Measurements from ENCODE around the gene MASP1.

Gene MASP1

GRCh38 chr3:187288131-187288854, 3.2 kb downstream of the MASP1 start:
- no peaks in the 10 kb centered on the region for H4K20me1 ChIP-seq
- no peaks in the 10 kb centered on the region for H3K9me3 ChIP-seq (replicated peaks in 1 of 11)
- no peaks in the 10 kb centered on the region for H3K36me3 ChIP-seq
- H3K9ac ChIP-seq: no peak overlapping the region
- no peaks in the 10 kb centered on the region for H3K27me3 ChIP-seq
- H3K27ac ChIP-seq: no peak overlapping the region
- peaks cover 0 to 11% (median 0%) of the 10 kb centered on the region in 10 experiments; a peak in 5 of 20 replicates for H3K4me1 ChIP-seq
- no peak overlapping the region for H3K4me3 ChIP-seq
- H3K4me2 ChIP-seq: peak overlapping the region in 3 of 11 experiments; percentile 21 to 54 (median 40); a peak in 5 of 22 replicates
- TF ChIP-seq Cebpa-rat (IDR thresholded peaks at IDR 0.05): no peak

- no peaks in the 10 kb centered on the region for H3K27me3 ChIP-seq
- H3K9ac ChIP-seq: no peak overlapping the region
- no peak overlapping the region for H3K4me2 ChIP-seq
Observed at GRCh38 chr3:187287256-187287655, 4.3 kb downstream of the MASP1 start.

GRCh38 chr3:187286467-187287059, 5.0 kb downstream of the MASP1 start:
- Histone ChIP-seq H3K27me3 (no peaks in the 10 kb centered on the region), H3K9me3 (replicated peaks in 1 of 11) (no peaks in the 10 kb centered on the region), H3K27ac (no peak overlapping the region), H3K9ac (no peak overlapping the region), H3K4me2 (no peak overlapping the region), H3K4me3 (no peak overlapping the region), H4K20me1 (no peaks in the 10 kb centered on the region), H3K36me3 (no peaks in the 10 kb centered on the region), H3K4me1 (peaks cover 0 to 13% (median 9%) of the 10 kb centered on the region in 10 experiments; a peak in 14 of 20 replicates)
- TF ChIP-seq Cebpa-rat (IDR thresholded peaks at IDR 0.05): no peak; a peak in 1 of 22 replicates

More at GRCh38 chr3:187287256-187287655, 4.3 kb downstream of the MASP1 start:
- no peak overlapping the region for H3K27ac ChIP-seq
- H3K4me3 ChIP-seq: no peak overlapping the region
- H3K36me3 ChIP-seq: no peaks in the 10 kb centered on the region
- peaks cover 0 to 11% (median 7%) of the 10 kb centered on the region in 10 experiments; a peak in 14 of 20 replicates for H3K4me1 ChIP-seq
- H4K20me1 ChIP-seq: no peaks in the 10 kb centered on the region
- TF ChIP-seq Cebpa-rat (IDR thresholded peaks at IDR 0.05): no peak
- no peaks in the 10 kb centered on the region for H3K9me3 ChIP-seq (replicated peaks in 1 of 11)

GRCh38 chr3:187281191-187281714, 10.3 kb downstream of the MASP1 start:
- no peaks in the 10 kb centered on the region for H3K27me3 ChIP-seq
- H3K4me1 ChIP-seq: peaks cover 0 to 13% (median 8%) of the 10 kb centered on the region in 10 experiments; a peak in 9 of 20 replicates
- no peak overlapping the region for H3K4me3 ChIP-seq
- H3K27ac ChIP-seq: no peak overlapping the region
- no peak overlapping the region for H3K9ac ChIP-seq
- no peak for TF ChIP-seq Cebpa-rat (IDR thresholded peaks at IDR 0.05)
- H3K36me3 ChIP-seq: no peaks in the 10 kb centered on the region
- no peaks in the 10 kb centered on the region for H3K9me3 ChIP-seq (replicated peaks in 1 of 11)
- H3K4me2 ChIP-seq: no peak overlapping the region
- H4K20me1 ChIP-seq: no peaks in the 10 kb centered on the region

- Histone ChIP-seq H3K9me3 (replicated peaks in 1 of 11) (no peaks in the 10 kb centered on the region), H3K27ac (no peak overlapping the region), H3K4me2 (no peak overlapping the region), H3K4me3 (no peak overlapping the region), H3K9ac (no peak overlapping the region), H3K36me3 (no peaks in the 10 kb centered on the region), H3K27me3 (no peaks in the 10 kb centered on the region), H3K4me1 (peaks cover 0 to 13% (median 8%) of the 10 kb centered on the region in 10 experiments; a peak in 9 of 20 replicates), H4K20me1 (no peaks in the 10 kb centered on the region)
- no peak for TF ChIP-seq Cebpa-rat (IDR thresholded peaks at IDR 0.05)
Observed at GRCh38 chr3:187280644-187281043, 10.9 kb downstream of the MASP1 start.

GRCh38 chr3:187277129-187277462, 14.4 kb downstream of the MASP1 start:
- no peaks in the 10 kb centered on the region for H3K27me3 ChIP-seq
- no peak overlapping the region for H3K4me2 ChIP-seq
- no peaks in the 10 kb centered on the region for H4K20me1 ChIP-seq
- H3K27ac ChIP-seq: no peak overlapping the region
- H3K9ac ChIP-seq: no peak overlapping the region
- H3K9me3 ChIP-seq (replicated peaks in 1 of 11): no peaks in the 10 kb centered on the region
- H3K36me3 ChIP-seq: no peaks in the 10 kb centered on the region
- TF ChIP-seq Cebpa-rat (IDR thresholded peaks at IDR 0.05): no peak
- H3K4me1 ChIP-seq: peaks cover 0 to 4% (median under 1%) of the 10 kb centered on the region in 10 experiments; a peak in 5 of 20 replicates
- H3K4me3 ChIP-seq: no peak overlapping the region

- TF ChIP-seq Cebpa-rat (IDR thresholded peaks at IDR 0.05): no peak
- Histone ChIP-seq H3K4me3 (no peak overlapping the region), H3K36me3 (no peaks in the 10 kb centered on the region), H3K4me2 (no peak overlapping the region), H3K27me3 (no peaks in the 10 kb centered on the region), H3K4me1 (no peaks in the 10 kb centered on the region), H3K27ac (no peak overlapping the region), H3K9me3 (replicated peaks in 1 of 11) (no peaks in the 10 kb centered on the region), H3K9ac (no peak overlapping the region), H4K20me1 (no peaks in the 10 kb centered on the region)
Observed at GRCh38 chr3:187276397-187277128, 15.0 kb downstream of the MASP1 start.

GRCh38 chr3:187274977-187275338, 16.6 kb downstream of the MASP1 start:
- no peak overlapping the region for H3K4me2 ChIP-seq
- no peak overlapping the region for H3K9ac ChIP-seq
- H3K36me3 ChIP-seq: no peaks in the 10 kb centered on the region
- peaks cover 4 to 9% (median 8%) of the 10 kb centered on the region in 11 experiments; a peak in 20 of 22 replicates for H3K9me3 ChIP-seq (replicated peaks in 1 of 11)
- H3K27me3 ChIP-seq: no peaks in the 10 kb centered on the region
- no peak overlapping the region for H3K4me3 ChIP-seq
- H3K27ac ChIP-seq: no peak overlapping the region
- TF ChIP-seq Cebpa-rat (IDR thresholded peaks at IDR 0.05): no peak
- H3K4me1 ChIP-seq: no peaks in the 10 kb centered on the region
- no peaks in the 10 kb centered on the region for H4K20me1 ChIP-seq

GRCh38 chr3:187274315-187274976, 17.1 kb downstream of the MASP1 start:
- Histone ChIP-seq H3K27me3 (no peaks in the 10 kb centered on the region), H3K27ac (no peak overlapping the region), H3K36me3 (no peaks in the 10 kb centered on the region), H3K9ac (no peak overlapping the region), H3K4me2 (no peak overlapping the region), H4K20me1 (no peaks in the 10 kb centered on the region), H3K4me3 (no peak overlapping the region), H3K9me3 (replicated peaks in 1 of 11) (peaks cover 9 to 14% (median 13%) of the 10 kb centered on the region in 11 experiments), H3K4me1 (no peaks in the 10 kb centered on the region)
- TF ChIP-seq Cebpa-rat (IDR thresholded peaks at IDR 0.05): no peak

Measured in BLaER1 treated with 17β-estradiol and CSF1 and Interleukin-3, amounts not matched to agents 10 nM and 100 nM (cell line).